ENCODE measurements around the gene TMEM236.

The TMEM236 gene

DNA sequence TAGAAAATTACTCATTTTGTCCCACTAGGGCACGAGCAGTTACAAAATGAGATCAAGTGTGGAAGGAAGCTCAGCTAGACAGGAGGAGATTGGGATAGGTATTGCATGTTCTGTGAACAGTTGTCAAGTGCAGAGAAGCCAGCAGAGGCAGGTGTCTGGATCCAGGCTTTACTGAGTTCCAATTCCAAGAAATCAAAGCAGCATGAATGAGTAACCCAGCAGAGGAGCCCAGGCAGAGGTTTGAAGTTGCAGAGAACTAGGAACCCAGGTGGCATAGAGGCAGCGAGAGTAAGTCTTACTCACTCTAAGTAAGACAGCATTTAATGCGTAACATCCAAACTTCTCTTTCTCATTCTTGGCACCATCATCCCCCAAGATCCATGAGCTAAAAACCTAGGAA lies 68.9 kb downstream of the TMEM236 start:
- no peak for DNase-seq (ENCODE audit: low read depth, low spot score)

DNA sequence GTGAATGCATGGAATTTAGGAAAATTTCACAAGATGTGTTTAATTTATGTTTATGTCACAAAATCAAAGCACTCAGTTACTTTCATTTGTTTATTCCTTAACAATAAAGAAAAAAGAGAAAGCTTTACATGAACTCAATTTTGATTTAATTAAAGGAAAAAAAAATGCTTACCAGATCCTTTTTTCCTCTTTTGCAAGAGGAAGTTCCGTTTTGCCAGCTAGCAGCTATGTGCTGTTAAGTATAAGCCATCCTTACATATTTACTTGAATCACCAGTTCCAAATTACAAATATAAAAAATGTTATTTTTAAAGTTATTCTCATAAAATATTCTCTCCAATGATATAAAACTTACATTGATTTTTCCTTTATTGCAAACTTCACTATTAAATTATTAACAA lies 69.9 kb downstream of the TMEM236 start:
- DNase-seq (ENCODE audit: low read depth, low spot score), result no peak

DNA sequence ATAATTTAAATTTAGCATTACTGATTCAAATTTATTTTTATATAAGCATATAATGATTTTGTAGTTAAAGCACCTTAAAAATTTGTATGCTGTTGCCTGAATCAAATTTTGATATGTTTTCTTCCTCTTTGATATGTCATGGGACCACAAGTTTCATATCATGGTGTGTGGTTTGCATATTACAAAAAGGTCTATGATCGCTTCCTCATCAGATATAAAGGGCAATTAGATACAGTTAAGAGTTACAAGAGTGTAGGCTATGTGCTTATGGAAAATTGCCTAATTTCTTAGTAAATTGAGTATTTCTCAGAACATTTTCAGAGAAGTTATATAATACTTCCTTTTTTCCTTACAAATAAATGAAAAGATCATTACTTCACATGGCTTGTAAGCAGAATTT lies 79.3 kb downstream of the TMEM236 start:
- no peak for DNase-seq (ENCODE audit: low read depth, low spot score)

DNA sequence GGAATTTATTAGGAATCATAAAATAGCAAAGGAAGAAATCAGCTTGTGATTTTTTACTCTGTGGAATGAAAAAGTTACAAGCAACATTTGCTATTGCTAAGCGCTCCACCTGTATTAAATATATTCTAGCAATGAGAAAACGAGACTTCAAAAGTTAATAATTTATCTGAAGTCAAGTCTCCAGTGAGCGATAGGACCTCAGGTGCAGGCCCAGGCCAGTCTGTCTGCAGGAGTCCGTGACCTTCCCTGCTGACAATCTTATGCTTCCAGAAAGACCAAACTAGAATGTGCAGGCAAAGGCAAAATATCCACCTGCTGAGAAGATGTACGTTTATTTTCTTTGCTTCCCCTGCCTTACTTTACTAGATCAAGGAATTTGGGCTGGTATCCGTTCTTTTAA lies 79.9 kb downstream of the TMEM236 start:
- no peak for DNase-seq (ENCODE audit: low read depth, low spot score)

DNA sequence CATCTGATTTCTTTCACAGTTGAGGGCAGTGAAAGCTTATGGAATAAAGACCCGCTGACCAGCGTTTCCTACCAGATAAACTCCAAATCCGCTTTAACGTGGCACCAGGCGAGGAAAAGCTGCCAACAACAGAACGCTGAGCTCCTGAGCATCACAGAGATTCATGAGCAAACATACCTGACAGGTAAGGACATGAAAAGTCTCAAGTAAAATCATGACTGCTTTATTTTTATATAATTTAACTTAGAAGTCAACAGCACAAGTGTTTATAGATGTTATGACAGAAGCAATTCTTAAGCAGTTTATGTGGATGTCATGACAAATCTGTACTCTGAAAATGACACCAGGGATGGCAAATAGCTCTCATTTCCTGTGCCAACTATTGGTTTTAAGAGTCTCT lies 81.7 kb downstream of the TMEM236 start:
- no peak for DNase-seq (ENCODE audit: low read depth, low spot score)

DNA sequence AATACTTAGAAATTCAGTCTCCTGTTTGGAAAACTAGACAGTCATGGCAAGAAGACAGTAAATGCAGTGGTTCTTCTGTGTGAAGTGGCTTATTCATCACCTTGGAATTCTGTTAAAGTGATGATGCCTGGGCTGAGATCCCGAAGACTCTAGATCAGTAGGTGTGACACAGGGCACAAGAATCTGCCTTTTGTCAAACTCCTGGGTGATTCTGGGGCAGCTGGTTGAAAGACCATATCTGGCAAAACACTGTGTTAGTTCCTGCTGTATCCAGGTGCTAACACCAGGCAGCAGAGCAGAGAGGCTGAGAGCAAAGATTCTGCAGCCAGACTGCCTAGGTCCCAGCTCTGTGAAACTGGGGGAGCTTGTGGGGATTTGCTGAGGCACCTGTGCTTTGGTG lies 83.7 kb downstream of the TMEM236 start:
- peak; percentile 78 for DNase-seq (ENCODE audit: low read depth, low spot score)

DNA sequence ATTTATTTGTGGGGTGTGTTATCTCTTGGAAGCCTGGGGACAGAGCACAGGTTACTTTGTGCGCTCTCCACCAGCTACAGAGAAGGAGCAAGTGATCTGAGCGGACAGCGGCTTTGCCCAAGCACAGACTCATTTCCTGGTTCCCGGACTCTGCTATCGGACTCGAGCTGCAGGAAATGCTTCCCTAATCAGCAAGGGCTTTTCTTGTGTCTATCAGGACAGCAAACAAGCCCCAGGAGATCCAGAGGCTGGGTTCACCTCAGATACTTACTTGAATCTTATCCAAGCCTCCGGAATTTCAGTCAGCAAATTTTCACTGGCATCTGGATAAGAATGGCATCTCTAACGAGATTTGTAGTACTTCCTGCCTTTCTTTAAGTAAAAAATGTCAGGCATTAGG lies 84.9 kb downstream of the TMEM236 start:
- DNase-seq (ENCODE audit: low read depth, low spot score), result peak; percentile 79

DNA sequence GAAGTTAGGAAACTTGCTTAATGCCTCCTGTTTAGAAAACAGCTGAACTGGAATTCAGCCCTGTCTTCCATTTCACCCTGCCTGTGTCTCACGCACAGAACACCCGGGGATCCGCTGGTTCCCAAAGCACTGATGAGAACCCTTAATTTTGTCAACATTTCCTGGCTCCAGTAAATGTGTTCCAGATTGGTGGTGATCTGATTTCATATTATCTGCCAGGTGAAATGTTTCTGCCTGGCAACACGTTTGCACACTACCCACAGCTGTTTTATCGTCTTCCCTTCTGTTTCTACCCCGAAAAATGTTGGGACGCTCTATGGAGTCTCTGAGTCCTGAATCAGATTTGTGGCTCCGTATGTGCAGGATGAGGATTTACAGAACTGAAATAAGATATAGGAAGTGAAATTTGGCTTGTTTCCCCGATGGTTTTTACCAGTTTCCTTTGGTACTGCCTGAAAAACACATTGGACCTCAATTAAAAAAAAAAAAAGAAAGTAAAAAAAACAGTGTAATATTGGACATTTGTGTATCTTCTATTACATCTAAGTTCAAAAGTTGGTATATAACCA lies 86.2 kb downstream of the TMEM236 start:
- no peak for DNase-seq (ENCODE audit: low read depth, low spot score)

DNA sequence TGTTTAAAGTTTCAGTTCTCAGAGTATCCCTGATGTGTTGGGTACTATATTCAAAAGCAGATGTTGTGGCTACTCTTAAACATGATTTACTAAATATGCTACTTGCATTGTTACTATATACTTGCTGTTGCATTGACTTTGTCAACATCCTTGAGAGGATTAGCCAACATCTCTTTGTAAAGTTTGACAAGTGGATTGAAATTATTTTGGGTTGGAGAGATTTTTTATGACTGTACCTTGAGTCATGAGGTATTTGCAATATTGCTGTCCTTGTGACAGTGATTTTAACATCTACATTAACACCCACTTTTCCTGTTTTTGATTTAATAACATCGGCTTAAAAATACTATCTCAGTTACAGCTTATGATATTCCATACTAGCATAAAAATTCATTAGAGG lies 89.0 kb downstream of the TMEM236 start:
- DNase-seq (ENCODE audit: low read depth, low spot score), result no peak

DNA sequence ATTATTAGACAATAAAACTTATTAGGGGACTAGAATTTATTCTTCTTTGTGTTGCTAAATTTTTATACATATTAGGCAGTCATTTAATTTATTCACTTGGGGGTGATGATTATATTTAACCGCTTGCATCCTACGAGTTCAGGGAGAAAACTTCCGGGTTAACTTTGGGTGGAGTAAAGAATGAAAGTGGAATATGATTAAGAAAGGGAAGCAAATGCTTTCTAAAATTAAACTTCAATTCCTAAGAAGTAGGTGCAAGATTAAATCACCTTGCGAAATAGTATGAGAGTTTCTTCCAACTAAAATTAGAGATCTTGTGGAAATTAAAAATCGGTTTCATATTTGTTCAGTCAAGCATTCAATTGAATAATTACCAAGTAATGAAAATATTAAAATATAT lies 90.6 kb downstream of the TMEM236 start:
- DNase-seq (ENCODE audit: low read depth, low spot score), result no peak

DNA sequence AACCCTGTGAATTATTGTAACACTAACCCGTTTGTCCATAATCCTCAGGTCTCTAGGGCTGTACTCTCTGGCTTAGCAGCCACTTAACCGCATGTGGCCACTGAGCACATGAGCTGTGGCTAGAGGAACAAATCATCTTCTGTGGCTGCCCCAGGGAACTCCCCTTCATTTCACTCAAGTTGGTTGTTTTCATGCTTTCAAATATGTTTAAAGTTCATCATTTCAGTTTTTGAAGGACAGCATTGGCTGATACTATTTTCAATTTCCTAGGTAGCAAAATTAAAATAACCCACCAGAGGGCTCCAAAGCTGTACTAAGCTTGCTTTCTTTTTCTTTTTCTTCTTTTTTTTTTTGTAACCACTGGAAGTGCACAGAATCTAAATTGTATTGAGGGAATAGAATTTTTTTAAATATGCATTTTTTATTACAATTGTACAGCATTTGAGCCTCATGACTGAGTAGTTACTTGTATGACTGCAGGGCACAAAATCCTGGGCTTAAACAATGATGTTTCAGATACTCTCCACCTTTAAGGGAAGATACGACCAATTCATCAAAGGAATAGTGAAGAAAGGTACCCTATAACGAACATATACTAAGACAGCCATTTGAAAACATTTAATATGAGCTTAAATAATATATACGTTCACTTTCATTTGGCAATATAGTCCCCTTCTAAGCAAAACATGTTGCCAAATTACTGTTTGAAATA lies 95.7 kb downstream of the TMEM236 start:
- peak; percentile 8 for DNase-seq (ENCODE audit: low read depth, low spot score)

DNA sequence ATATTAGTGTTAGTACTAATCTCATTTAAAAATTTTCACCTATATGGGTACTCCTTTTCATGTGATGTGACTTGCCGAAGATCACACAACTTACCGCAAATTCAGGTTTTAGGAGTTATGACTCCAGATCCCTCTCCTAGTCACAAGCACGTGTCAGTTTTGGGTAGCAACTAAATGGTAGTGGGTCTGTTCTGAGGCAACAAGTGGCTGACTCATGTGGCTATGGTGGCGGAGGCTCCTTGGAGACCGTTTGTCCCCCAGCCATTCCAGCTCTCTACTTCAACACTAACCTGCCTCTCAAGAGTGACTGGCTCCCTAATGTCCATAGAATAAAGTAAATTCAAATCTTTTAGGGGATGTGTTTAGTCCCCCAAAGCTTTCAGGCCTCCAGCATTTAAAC lies 96.6 kb downstream of the TMEM236 start:
- no peak for DNase-seq (ENCODE audit: low read depth, low spot score)

Measured in ELF-1 (cell line).